Measurements from ENCODE around the gene OR1L6.

The OR1L6 gene

GRCh38 chr9:122742003-122742402 is at the start of gene OR1L6:
Gene OR1L6 (plus strand): TSS chr9:122742303. CDS start chr9:122749848, 7,545 bp downstream.
- no peak for DNase-seq

GRCh38 chr9:122695696-122696095 is 46.4 kb upstream of the OR1L6 start:
- no peak for DNase-seq

GRCh38 chr9:122718038-122718437 is 24.1 kb upstream of the OR1L6 start:
- DNase-seq: no peak

- DNase-seq: no peak
Observed at GRCh38 chr9:122719218-122719617, 22.9 kb upstream of the OR1L6 start.

- no peak for DNase-seq
Observed at GRCh38 chr9:122723690-122724089, 18.4 kb upstream of the OR1L6 start, which contains the start of gene OR1L4. Gene OR1L4 (plus strand): TSS chr9:122723990. CDS start chr9:122723990, 0 bp downstream.

GRCh38 chr9:122754825-122755224 is 12.7 kb downstream of the OR1L6 start:
- no peak for DNase-seq

- no peak for DNase-seq
Observed at GRCh38 chr9:122767817-122768216, 25.7 kb downstream of the OR1L6 start.

GRCh38 chr9:122777052-122777451 is 34.9 kb downstream of the OR1L6 start:
- no peak for DNase-seq

GRCh38 chr9:122777935-122778627 is 36.0 kb downstream of the OR1L6 start:
- DNase-seq: no peak

- DNase-seq: no peak
Observed at GRCh38 chr9:122779181-122779580, 37.1 kb downstream of the OR1L6 start.

- no peak for DNase-seq
Observed at GRCh38 chr9:122780026-122780425, 37.9 kb downstream of the OR1L6 start.

- no peak for DNase-seq
Observed at GRCh38 chr9:122781671-122782070, 39.6 kb downstream of the OR1L6 start.

- no peak for DNase-seq
Observed at GRCh38 chr9:122785269-122785668, 43.2 kb downstream of the OR1L6 start.

GRCh38 chr9:122786338-122786737 is 44.2 kb downstream of the OR1L6 start:
- no peak for DNase-seq

GRCh38 chr9:122788831-122789230 is 46.7 kb downstream of the OR1L6 start, which contains the start of gene OR5C1:
Gene OR5C1 (plus strand): TSS chr9:122788933. CDS start chr9:122788933, 0 bp downstream.
- DNase-seq: no peak

- DNase-seq: no peak
Observed at GRCh38 chr9:122789256-122790046, 47.3 kb downstream of the OR1L6 start.

GRCh38 chr9:122791872-122792669 is 50.0 kb downstream of the OR1L6 start:
- DNase-seq: no peak

GRCh38 chr9:122797316-122798063 is 55.4 kb downstream of the OR1L6 start:
- DNase-seq: no peak
